ENCODE results near the gene SCAANT1. TPM values are rescaled to one million over a fixed set of nuclear protein-coding genes. Genes with fewer than 3 reads are reported as not detected.

Gene SCAANT1
- total RNA-seq, 1 donor from 2014 or later, result not detected

GRCh38 chr3:63934041-63934866 is 22.1 kb upstream of the SCAANT1 start:
- DNase-seq (ENCODE audit: low read depth in 2 of 2), result no peak

GRCh38 chr3:63933459-63933858 is 21.3 kb upstream of the SCAANT1 start:
- no peak for DNase-seq (ENCODE audit: low read depth in 2 of 2)

GRCh38 chr3:63932509-63933212 is 20.5 kb upstream of the SCAANT1 start:
- DNase-seq (ENCODE audit: low read depth in 2 of 2), result no peak

- no peak for DNase-seq (ENCODE audit: low read depth in 2 of 2)
These were observed 19.1 kb upstream of the SCAANT1 start for GRCh38 chr3:63931290-63931689.

- DNase-seq (ENCODE audit: low read depth in 2 of 2), result no peak
These were observed 15.5 kb upstream of the SCAANT1 start for GRCh38 chr3:63927422-63928280.

GRCh38 chr3:63926309-63926708 is 14.1 kb upstream of the SCAANT1 start:
- DNase-seq (ENCODE audit: low read depth in 2 of 2), result no peak

GRCh38 chr3:63922491-63923199 is 10.5 kb upstream of the SCAANT1 start:
- DNase-seq (ENCODE audit: low read depth in 2 of 2), result no peak

GRCh38 chr3:63921741-63922482 is 9.7 kb upstream of the SCAANT1 start:
- no peak for DNase-seq (ENCODE audit: low read depth in 2 of 2)

GRCh38 chr3:63920001-63920400 is 7.8 kb upstream of the SCAANT1 start:
- no peak for DNase-seq (ENCODE audit: low read depth in 2 of 2)

- no peak for DNase-seq (ENCODE audit: low read depth in 2 of 2)
These were observed 6.1 kb upstream of the SCAANT1 start for GRCh38 chr3:63918321-63918720.

- peak; percentile 12 to 40 for DNase-seq (ENCODE audit: low read depth in 2 of 2)
These were observed 2.1 kb upstream of the SCAANT1 start for GRCh38 chr3:63914312-63914711.

GRCh38 chr3:63912768-63913588 is 795 bp upstream of the SCAANT1 start:
- peak in 1 of 2 donors; percentile 60 for DNase-seq (ENCODE audit: low read depth in 2 of 2)

GRCh38 chr3:63911509-63911872 is 692 bp downstream of the SCAANT1 start:
- DNase-seq (ENCODE audit: low read depth in 2 of 2), result peak in 1 of 2 donors; percentile 8

- peak in 1 of 2 donors; percentile 27 for DNase-seq (ENCODE audit: low read depth in 2 of 2)
These were observed 1.3 kb downstream of the SCAANT1 start for GRCh38 chr3:63910891-63911290.

GRCh38 chr3:63910001-63910400 is 2.2 kb downstream of the SCAANT1 start:
- no peak for DNase-seq (ENCODE audit: low read depth in 2 of 2)

- DNase-seq (ENCODE audit: low read depth in 2 of 2), result no peak
These were observed 2.8 kb downstream of the SCAANT1 start for GRCh38 chr3:63909431-63909830.

- no peak for DNase-seq (ENCODE audit: low read depth in 2 of 2)
These were observed 3.4 kb downstream of the SCAANT1 start for GRCh38 chr3:63908776-63909175.

GRCh38 chr3:63908081-63908736 is 4.0 kb downstream of the SCAANT1 start:
- DNase-seq (ENCODE audit: low read depth in 2 of 2), result peak in 1 of 2 donors; percentile 30

Measured in dermis microvascular lymphatic vessel endothelial cell (primary cell).